Immature natural killer cell (primary cell): ENCODE data around the gene CYFIP2. TPM values are rescaled to one million over a fixed set of nuclear protein-coding genes. Genes with fewer than 3 reads are reported as not detected.
A peak's percentile ranks its signal among the peaks of the same experiment; 100 is the strongest.
"Not testable (repeated sequence)": the region's sequence is repeated elsewhere in the genome, so short reads cannot be mapped to it uniquely, and the experiment has no call there.

Experiments used
- DNase-seq, 3 donors: peaks; one replicate each; pipeline ENCODE4 v3.0.0; 2022; ENCODE audit warnings: mixed read lengths in 1 of 3
- H3K27ac Mint-ChIP-seq, 6 donors: one replicate each; pipeline ENCODE4 v1.8.0; 2020; ENCODE audit warnings: mixed read lengths in 6 of 6, mild to moderate bottlenecking in 5 of 6, inconsistent platforms in 4 of 6, moderate library complexity in 3 of 6
- H3K27me3 Mint-ChIP-seq, 3 donors: one replicate each; pipeline ENCODE4 v1.8.0; 2020 to 2021; ENCODE audit warnings: low read depth in 3 of 3, mild to moderate bottlenecking in 3 of 3, mixed read lengths in 3 of 3, moderate library complexity in 3 of 3, inconsistent platforms in 1 of 3
- H3K36me3 Mint-ChIP-seq, 3 donors: one replicate each; pipeline ENCODE4 v1.8.0; 2020; ENCODE audit warnings: mixed read lengths in 3 of 3, inconsistent platforms in 2 of 3, mild to moderate bottlenecking in 2 of 3
- H3K4me1 Mint-ChIP-seq, 2 donors: one replicate each; pipeline ENCODE4 v1.8.0; 2020; ENCODE audit warnings: inconsistent platforms in 2 of 2, mild to moderate bottlenecking in 2 of 2, mixed read lengths in 2 of 2, moderate library complexity in 1 of 2
- H3K4me3 Mint-ChIP-seq, 5 donors: one replicate each; pipeline ENCODE4 v1.8.0; 2020; ENCODE audit warnings: mild to moderate bottlenecking in 5 of 5, mixed read lengths in 5 of 5, inconsistent platforms in 3 of 5, moderate library complexity in 3 of 5
- H3K9me3 Mint-ChIP-seq, 6 donors: one replicate each; pipeline ENCODE4 v1.8.0; 2020; ENCODE audit warnings: mild to moderate bottlenecking in 6 of 6, mixed read lengths in 6 of 6, inconsistent platforms in 4 of 6, moderate library complexity in 3 of 6
- polyA plus RNA-seq, 3 donors: library from polyadenylated mRNA; unstranded; fragments of 300-500 nt; fragmentation: Illumina TruSeq; gene quantifications; one replicate each; pipeline ENCODE4 v1.2.3, GENCODE V29; 2021

Gene CYFIP2
- polyA plus RNA-seq, 3 donors from 2014 or later, result 293 to 667 (median 513) TPM

GRCh38 chr5:157388111-157388710 lies 122.3 kb downstream of the CYFIP2 start:
- H3K4me1 Mint-ChIP-seq, result peaks cover 1 to 23% of the 10 kb centered on the region in 2 donors
- peaks cover 0 to 8% (median 3%) of the 10 kb centered on the region in 3 donors for H3K27me3 Mint-ChIP-seq
- H3K27ac Mint-ChIP-seq, result peak overlapping the region; percentile 26 to 97 (median 70)
- peaks cover 38 to 74% (median 38%) of the 10 kb centered on the region in 3 donors for H3K36me3 Mint-ChIP-seq
- no peak for DNase-seq
- H3K4me3 Mint-ChIP-seq, result peak overlapping the region in 1 of 5 donors; percentile 8
- H3K9me3 Mint-ChIP-seq, result no peaks in the 10 kb centered on the region

GRCh38 chr5:157389103-157389502 lies 123.2 kb downstream of the CYFIP2 start:
- DNase-seq, result no peak
- Mint-ChIP-seq H3K36me3 (peaks cover 35 to 73% (median 39%) of the 10 kb centered on the region in 3 donors), H3K4me1 (peaks cover 2 to 23% of the 10 kb centered on the region in 2 donors), H3K4me3 (peak overlapping the region in 1 of 5 donors; percentile 14), H3K27me3 (peaks cover 0 to 4% (median 3%) of the 10 kb centered on the region in 3 donors), H3K27ac (peak overlapping the region in 3 of 6 donors; percentile 61 to 99 (median 97)), H3K9me3 (no peaks in the 10 kb centered on the region)

DNA sequence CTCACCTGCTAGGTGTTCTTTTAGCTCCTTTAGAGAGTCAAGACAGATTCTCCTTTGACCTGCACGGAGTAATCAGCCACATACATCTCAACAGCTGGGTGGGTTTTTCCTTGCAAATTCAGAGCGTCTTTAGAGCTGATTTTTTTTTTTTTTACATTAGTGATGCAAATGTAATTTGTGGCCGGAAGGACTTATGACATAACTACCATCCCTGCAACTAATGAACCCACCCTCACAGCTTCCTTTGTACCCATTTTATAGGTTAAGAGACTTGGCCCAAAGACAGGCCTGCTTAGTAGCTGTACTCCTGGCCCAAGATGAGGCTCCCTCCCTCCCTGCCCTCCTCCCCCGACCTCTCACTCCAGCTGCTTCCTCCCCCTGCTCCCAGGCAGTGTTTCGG lies 124.2 kb downstream of the CYFIP2 start:
- peak overlapping the region in 1 of 5 donors; percentile 73 for H3K4me3 Mint-ChIP-seq
- H3K27ac Mint-ChIP-seq, result peak overlapping the region; percentile 39 to 99 (median 78)
- H3K27me3 Mint-ChIP-seq, result peaks cover 0 to 8% (median 3%) of the 10 kb centered on the region in 3 donors
- no peaks in the 10 kb centered on the region for H3K9me3 Mint-ChIP-seq
- H3K4me1 Mint-ChIP-seq, result peaks cover 2 to 23% of the 10 kb centered on the region in 2 donors
- peak in 1 of 3 donors; percentile 68 for DNase-seq
- H3K36me3 Mint-ChIP-seq, result peaks cover 34 to 76% (median 39%) of the 10 kb centered on the region in 3 donors

- H3K4me3 Mint-ChIP-seq, result peak overlapping the region in 1 of 5 donors; percentile 73
- H3K27me3 Mint-ChIP-seq, result peaks cover 0 to 8% (median 3%) of the 10 kb centered on the region in 3 donors
- H3K36me3 Mint-ChIP-seq, result peaks cover 34 to 70% (median 38%) of the 10 kb centered on the region in 3 donors
- DNase-seq, result peak in 2 of 3 donors; percentile 9 to 79
- peak overlapping the region; percentile 39 to 99 (median 78) for H3K27ac Mint-ChIP-seq
- peaks cover 2 to 23% of the 10 kb centered on the region in 2 donors for H3K4me1 Mint-ChIP-seq
- no peaks in the 10 kb centered on the region for H3K9me3 Mint-ChIP-seq
Measured at GRCh38 chr5:157390551-157391297, 124.8 kb downstream of the CYFIP2 start.

DNA sequence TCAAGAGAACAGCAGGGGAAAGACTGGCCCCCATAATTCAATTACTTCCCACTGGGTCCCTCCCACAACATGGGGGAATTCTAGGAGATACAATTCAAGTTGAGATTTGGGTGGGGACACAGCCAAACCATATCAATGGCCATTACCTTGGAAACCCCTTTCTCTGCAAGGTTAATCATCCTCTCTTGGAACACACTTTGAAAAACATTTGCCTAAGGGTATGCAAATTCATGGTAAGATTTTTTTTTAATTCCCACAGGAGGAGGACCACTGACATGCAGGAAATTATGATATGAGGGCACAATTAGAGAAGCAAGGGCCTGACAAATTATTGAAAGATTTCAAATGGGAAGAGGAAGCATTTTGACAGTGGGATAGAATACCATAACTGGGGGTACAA lies 132.4 kb downstream of the CYFIP2 start:
- Mint-ChIP-seq H3K36me3 (peaks cover 5 to 17% (median 9%) of the 10 kb centered on the region in 3 donors), H3K27ac (no peak overlapping the region), H3K9me3 (peaks cover 0 to 10% (median 6%) of the 10 kb centered on the region in 6 donors), H3K4me1 (peaks cover 0 to 2% of the 10 kb centered on the region in 2 donors), H3K4me3 (no peak overlapping the region), H3K27me3 (peaks cover 2 to 14% (median 2%) of the 10 kb centered on the region in 3 donors)
- no peak for DNase-seq

DNA sequence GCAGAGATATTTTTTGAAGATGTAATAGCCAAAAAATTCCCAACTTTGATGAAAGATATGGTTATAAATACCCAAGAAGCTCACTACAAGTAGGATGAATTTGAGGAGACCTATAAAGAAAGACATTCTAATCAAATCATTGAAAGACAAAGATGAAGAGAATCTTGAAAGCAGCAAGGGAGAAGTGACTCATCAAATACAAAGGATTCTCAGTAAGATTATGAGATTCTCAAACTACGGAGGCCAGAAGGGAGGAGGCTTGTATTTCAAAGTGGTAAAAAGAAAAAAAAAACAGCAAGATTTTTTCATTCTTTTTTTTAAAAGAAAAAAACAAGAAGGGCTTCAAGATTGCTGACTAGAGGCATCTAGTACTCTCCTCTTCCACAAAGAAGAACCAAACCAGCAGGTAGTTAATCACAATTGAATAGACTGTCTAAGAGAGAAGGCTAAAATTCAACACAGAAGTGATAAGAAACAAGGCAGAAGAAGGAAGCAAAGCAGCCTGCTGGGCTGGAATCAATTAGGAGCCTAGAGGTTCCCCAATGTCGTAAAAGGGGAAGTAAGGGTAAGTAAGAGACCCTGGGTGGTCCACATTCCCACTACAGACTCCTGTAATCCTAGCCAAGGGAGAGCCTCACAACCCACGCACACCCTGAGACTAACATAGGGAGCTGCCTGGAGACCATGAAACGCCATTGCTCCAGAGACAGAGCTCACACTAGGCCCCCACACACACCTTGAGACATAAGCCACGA lies 135.0 kb downstream of the CYFIP2 start:
- Mint-ChIP-seq H3K4me1 (peaks cover 0 to 1% of the 10 kb centered on the region in 2 donors), H3K36me3 (peaks cover 0 to 3% (median 0%) of the 10 kb centered on the region in 3 donors), H3K9me3 (peaks cover 8 to 20% (median 17%) of the 10 kb centered on the region in 6 donors), H3K4me3 (no peak overlapping the region), H3K27me3 (peaks cover 2 to 11% (median 4%) of the 10 kb centered on the region in 3 donors), H3K27ac (no peak overlapping the region)
- DNase-seq, result no peak

DNA sequence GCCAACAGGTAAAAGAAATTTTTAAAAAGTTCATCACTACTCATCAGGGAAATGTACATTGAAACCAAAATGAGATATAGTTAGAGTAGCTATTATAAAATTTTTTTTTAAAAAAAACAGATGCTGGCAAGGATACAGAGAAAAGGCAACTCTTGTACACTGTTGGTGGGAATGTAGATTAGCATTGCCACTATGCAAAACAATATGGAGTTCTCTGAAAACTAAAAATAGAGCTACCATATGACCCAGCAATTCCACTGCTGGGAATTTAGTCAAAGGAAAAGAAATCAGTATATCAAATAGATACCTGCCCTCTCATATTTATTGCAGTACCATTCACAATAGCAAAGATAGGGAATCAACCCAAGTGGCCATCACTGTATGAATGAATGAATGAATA lies 149.9 kb downstream of the CYFIP2 start:
- Mint-ChIP-seq H3K27me3 (peaks cover 3 to 14% (median 10%) of the 10 kb centered on the region in 3 donors), H3K36me3 (no peaks in the 10 kb centered on the region), H3K4me3 (no peak overlapping the region), H3K9me3 (peaks cover 0 to 3% (median 0%) of the 10 kb centered on the region in 6 donors), H3K27ac (no peak overlapping the region), H3K4me1 (no peaks in the 10 kb centered on the region)
- no peak for DNase-seq

DNA sequence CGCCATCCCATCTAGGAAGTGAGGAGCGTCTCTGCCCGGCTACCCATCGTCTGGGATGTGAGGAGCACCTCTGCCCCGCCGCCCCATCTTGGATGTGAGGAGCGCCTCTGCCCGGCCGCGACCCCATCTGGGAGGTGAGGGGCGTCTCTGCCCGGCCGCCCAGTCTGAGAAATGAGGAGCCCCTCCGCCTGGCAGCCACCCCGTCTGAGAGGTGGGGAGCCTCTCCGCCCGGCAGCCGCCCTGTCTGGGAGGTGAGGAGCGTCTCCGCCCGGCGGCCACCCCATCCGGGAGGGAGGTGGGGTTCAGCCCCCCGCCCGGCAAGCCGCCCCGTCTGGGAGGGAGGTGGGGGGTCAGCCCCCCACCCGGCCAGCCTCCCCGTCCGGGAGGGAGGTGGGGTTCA lies 153.6 kb downstream of the CYFIP2 start:
- not testable (repeated sequence) for H3K36me3 Mint-ChIP-seq, H3K9me3 Mint-ChIP-seq, DNase-seq, H3K4me1 Mint-ChIP-seq, H3K27ac Mint-ChIP-seq, H3K4me3 Mint-ChIP-seq
- peaks cover 3 to 13% (median 7%) of the 10 kb centered on the region in 3 donors for H3K27me3 Mint-ChIP-seq

DNA sequence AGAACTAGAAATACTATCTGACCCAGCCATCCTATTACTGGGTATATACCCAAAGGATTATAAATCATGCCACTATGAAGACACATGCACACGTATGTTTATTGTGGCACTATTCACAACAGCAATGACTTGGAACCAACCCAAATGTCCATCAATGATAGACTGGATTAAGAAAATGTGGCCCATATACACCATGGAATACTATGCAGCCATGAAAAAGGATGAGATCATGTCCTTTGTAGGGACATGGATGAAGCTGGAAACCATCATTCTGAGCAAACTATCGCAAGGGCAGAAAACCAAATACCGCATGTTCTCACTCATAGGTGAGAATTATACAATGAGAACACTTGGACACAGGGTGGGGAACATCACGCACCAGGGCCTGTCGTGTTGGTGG lies 164.0 kb downstream of the CYFIP2 start:
- not testable (repeated sequence) for H3K27ac Mint-ChIP-seq, H3K4me3 Mint-ChIP-seq, DNase-seq, H3K9me3 Mint-ChIP-seq, H3K36me3 Mint-ChIP-seq, H3K4me1 Mint-ChIP-seq
- H3K27me3 Mint-ChIP-seq, result peaks cover 11 to 13% (median 12%) of the 10 kb centered on the region in 3 donors

DNA sequence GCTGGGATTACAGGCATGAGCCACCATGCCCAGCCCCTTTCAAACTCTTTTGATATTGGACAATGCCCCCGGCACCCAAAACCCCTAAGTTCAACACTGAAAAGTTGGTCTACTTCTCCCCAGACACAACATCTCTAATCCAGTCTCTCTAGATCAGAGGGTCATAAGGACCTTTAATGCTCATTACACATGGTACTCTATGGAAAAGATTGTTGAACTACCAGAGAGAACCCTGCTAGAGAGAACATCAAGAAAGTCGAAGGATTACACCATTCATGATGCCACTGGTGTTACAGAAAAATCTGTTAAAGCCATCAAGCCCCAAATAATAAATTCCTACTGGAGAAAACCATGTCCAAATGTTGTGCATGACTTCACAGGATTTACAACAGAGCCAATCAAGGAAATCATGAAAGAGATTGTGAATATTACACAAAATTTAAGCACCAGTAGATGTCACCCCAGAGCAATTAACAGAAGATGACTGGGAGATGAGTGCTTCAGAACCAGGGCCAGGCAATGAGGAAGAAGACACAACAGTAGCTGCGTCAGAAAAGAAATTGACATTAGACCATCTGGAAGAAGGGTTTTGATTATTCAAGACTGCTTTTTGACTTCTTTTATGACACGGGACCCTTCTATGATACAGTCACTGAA lies 165.7 kb downstream of the CYFIP2 start:
- H3K4me1 Mint-ChIP-seq, result no peaks in the 10 kb centered on the region
- peaks cover 12 to 16% (median 13%) of the 10 kb centered on the region in 3 donors for H3K27me3 Mint-ChIP-seq
- DNase-seq, result peak; percentile 16 to 47 (median 27)
- peaks cover 0 to 2% (median 0%) of the 10 kb centered on the region in 6 donors for H3K9me3 Mint-ChIP-seq
- peak overlapping the region in 1 of 6 donors; percentile 18 for H3K27ac Mint-ChIP-seq
- no peaks in the 10 kb centered on the region for H3K36me3 Mint-ChIP-seq
- H3K4me3 Mint-ChIP-seq, result no peak overlapping the region

DNA sequence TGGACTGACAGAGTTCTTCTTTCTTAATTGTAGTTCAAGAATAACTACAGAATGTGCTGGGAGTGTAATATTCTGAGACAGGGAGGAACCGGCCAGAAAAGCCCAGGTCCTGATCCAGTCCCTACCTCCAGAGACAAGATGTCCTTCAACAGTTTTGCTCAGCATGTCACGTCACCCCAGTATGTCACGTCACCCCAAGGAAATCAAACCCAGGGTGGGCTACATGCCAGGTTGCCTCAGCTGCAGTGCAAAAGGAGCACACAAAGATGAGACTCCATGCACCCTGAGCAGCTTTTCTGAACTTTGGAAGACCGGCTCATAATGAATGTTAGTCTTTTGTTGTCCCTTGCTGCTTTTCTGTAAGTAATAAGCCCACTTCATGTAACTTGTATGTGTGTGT lies 168.2 kb downstream of the CYFIP2 start:
- H3K36me3 Mint-ChIP-seq, result no peaks in the 10 kb centered on the region
- H3K4me3 Mint-ChIP-seq, result no peak overlapping the region
- H3K9me3 Mint-ChIP-seq, result peaks cover 0 to 2% (median 0%) of the 10 kb centered on the region in 6 donors
- H3K27ac Mint-ChIP-seq, result no peak overlapping the region
- DNase-seq, result no peak
- no peaks in the 10 kb centered on the region for H3K4me1 Mint-ChIP-seq
- peaks cover 7 to 12% (median 11%) of the 10 kb centered on the region in 3 donors for H3K27me3 Mint-ChIP-seq

DNA sequence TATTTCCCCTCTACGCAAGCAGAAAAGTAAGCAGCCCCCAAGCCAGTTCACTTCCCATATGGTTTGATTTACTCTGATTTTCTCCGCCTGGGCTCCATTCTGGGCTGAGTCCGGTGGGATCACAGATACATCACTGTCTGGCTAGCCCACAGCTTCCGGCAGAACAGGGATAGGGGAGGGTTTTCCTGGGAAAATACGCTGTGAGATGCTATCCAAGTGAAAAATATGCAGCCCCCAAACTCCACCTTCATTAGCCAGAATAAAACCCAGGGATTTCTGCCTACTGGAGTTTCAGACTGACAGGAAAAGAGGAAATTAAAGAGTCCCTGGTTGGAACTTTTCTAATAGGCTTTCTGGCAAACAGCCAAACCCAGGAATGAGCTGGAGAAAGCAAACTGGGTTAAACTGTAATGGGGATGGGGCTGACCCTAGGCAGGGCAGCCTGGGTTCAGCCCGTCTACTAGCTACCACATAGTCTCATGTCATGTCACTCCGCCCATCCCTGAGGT lies 177.2 kb downstream of the CYFIP2 start:
- no peaks in the 10 kb centered on the region for H3K36me3 Mint-ChIP-seq
- no peak for DNase-seq
- H3K4me3 Mint-ChIP-seq, result no peak overlapping the region
- H3K4me1 Mint-ChIP-seq, result no peaks in the 10 kb centered on the region
- no peaks in the 10 kb centered on the region for H3K9me3 Mint-ChIP-seq
- H3K27me3 Mint-ChIP-seq, result peaks cover 0 to 6% (median 4%) of the 10 kb centered on the region in 3 donors
- H3K27ac Mint-ChIP-seq, result no peak overlapping the region

DNA sequence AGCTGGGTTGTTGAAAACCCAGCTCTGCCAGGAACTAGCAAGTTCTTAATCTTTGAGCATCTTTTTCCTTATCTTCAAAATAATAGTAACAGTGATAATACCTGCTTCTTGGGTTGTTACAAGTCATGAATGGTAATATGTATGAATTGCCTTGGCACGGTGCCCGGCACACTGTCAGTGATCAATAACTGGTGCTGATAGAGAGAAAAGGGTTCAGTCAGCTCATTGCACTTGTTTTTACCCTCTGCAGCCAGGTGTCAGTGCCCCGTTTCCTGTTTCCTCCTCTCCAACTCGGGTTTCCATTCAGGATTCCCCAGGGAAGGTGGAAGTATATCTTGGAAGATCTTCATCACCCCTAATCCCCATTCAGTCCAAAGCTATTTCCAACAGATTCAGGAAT lies 178.3 kb downstream of the CYFIP2 start:
- H3K9me3 Mint-ChIP-seq, result no peaks in the 10 kb centered on the region
- no peak for DNase-seq
- no peaks in the 10 kb centered on the region for H3K36me3 Mint-ChIP-seq

More for the DNA sequence above, 178.3 kb downstream of the CYFIP2 start:
- Mint-ChIP-seq H3K4me3 (no peak overlapping the region), H3K27me3 (peaks cover 0 to 4% (median 4%) of the 10 kb centered on the region in 3 donors), H3K4me1 (no peaks in the 10 kb centered on the region), H3K27ac (no peak overlapping the region)
